Measurements from ENCODE around the gene DRC7.
"Not testable (repeated sequence)": the region's sequence is repeated elsewhere in the genome, so short reads cannot be mapped to it uniquely, and the experiment has no call there.

Gene DRC7

GRCh38 chr16:57728336-57729181 lies 34.0 kb downstream of the DRC7 start:
- no peak overlapping the region for H3K4me3 ChIP-seq (ENCODE audit: control insufficient read depth, low read depth, low read length)
- no peak for DNase-seq (ENCODE audit: low read depth)
- TF ChIP-seq CTCF (conservative IDR thresholded peaks at IDR 0.05; ENCODE audit: control insufficient read depth, insufficient read depth, low read depth, low read length): no peak

GRCh38 chr16:57729182-57729484 lies 34.5 kb downstream of the DRC7 start:
- no peak for TF ChIP-seq CTCF (conservative IDR thresholded peaks at IDR 0.05; ENCODE audit: control insufficient read depth, insufficient read depth, low read depth, low read length)
- no peak overlapping the region for H3K4me3 ChIP-seq (ENCODE audit: control insufficient read depth, low read depth, low read length)
- DNase-seq (ENCODE audit: low read depth): no peak

- DNase-seq (ENCODE audit: low read depth); H3K4me3 ChIP-seq (ENCODE audit: control insufficient read depth, low read depth, low read length): not testable (repeated sequence)
Measured at GRCh38 chr16:57729852-57730251, 35.2 kb downstream of the DRC7 start.

- TF ChIP-seq CTCF (conservative IDR thresholded peaks at IDR 0.05; ENCODE audit: control insufficient read depth, insufficient read depth, low read depth, low read length): no peak
- no peak overlapping the region for H3K4me3 ChIP-seq (ENCODE audit: control insufficient read depth, low read depth, low read length)
- DNase-seq (ENCODE audit: low read depth): no peak
Measured at GRCh38 chr16:57730771-57731730, 36.4 kb downstream of the DRC7 start.

GRCh38 chr16:57732037-57732436 lies 37.4 kb downstream of the DRC7 start:
- peak; percentile 85 for DNase-seq (ENCODE audit: low read depth)
- no peak overlapping the region for H3K4me3 ChIP-seq (ENCODE audit: control insufficient read depth, low read depth, low read length)
- no peak for TF ChIP-seq CTCF (conservative IDR thresholded peaks at IDR 0.05; ENCODE audit: control insufficient read depth, insufficient read depth, low read depth, low read length)

- no peak for DNase-seq (ENCODE audit: low read depth)
- no peak for TF ChIP-seq CTCF (conservative IDR thresholded peaks at IDR 0.05; ENCODE audit: control insufficient read depth, insufficient read depth, low read depth, low read length)
Measured at GRCh38 chr16:57732714-57733113, 38.1 kb downstream of the DRC7 start.

More at GRCh38 chr16:57732714-57733113, 38.1 kb downstream of the DRC7 start:
- no peak overlapping the region for H3K4me3 ChIP-seq (ENCODE audit: control insufficient read depth, low read depth, low read length)
